H9 (cell line): ENCODE measurements around the gene IFNL2. TPM values are rescaled to one million over a fixed set of nuclear protein-coding genes. Genes with fewer than 3 reads are reported as not detected.

Experiments used
- DNase-seq: peaks from one replicate; pipeline ENCODE4 v3.0.0-alpha.2; 2017
- H2AFZ ChIP-seq: one replicate; pipeline ENCODE4 v1.6.1; 2013; ENCODE audit warnings: mild to moderate bottlenecking, low read length, control low read depth, moderate library complexity
- H2AK5ac ChIP-seq: 2 replicates; pipeline ENCODE4 v1.6.1; 2013; ENCODE audit warnings: low read length, control low read depth, mixed read lengths; ENCODE audit not compliant: insufficient read length
- H2BK120ac ChIP-seq: one replicate; pipeline ENCODE4 v1.6.1; 2013; ENCODE audit warnings: low read depth, mild to moderate bottlenecking, low read length, control low read depth, inconsistent platforms; ENCODE audit not compliant: poor library complexity, severe bottlenecking
- H2BK12ac ChIP-seq: 2 replicates; pipeline ENCODE4 v1.6.1; 2013; ENCODE audit warnings: low read length, control low read depth, mixed read lengths, low read depth; ENCODE audit not compliant: insufficient read length
- H2BK15ac ChIP-seq: 2 replicates; pipeline ENCODE4 v1.6.1; 2013; ENCODE audit warnings: low read depth, low read length, control low read depth
- H2BK20ac ChIP-seq: one replicate; pipeline ENCODE4 v1.6.1; 2013; ENCODE audit warnings: low read depth, mild to moderate bottlenecking, low read length, control low read depth, inconsistent platforms; ENCODE audit not compliant: poor library complexity, severe bottlenecking
- H2BK5ac ChIP-seq: 2 replicates; pipeline ENCODE4 v1.6.1; 2013; ENCODE audit warnings: low read length, control low read depth, mixed read lengths; ENCODE audit not compliant: insufficient read length
- H3K14ac ChIP-seq: 2 replicates; pipeline ENCODE4 v1.6.1; 2013; ENCODE audit warnings: low read length, control low read depth; ENCODE audit not compliant: insufficient read depth
- H3K18ac ChIP-seq: 2 replicates; pipeline ENCODE4 v1.6.1; 2013; ENCODE audit warnings: low read depth, mild to moderate bottlenecking, mixed read lengths, low read length, control low read depth; ENCODE audit not compliant: insufficient read length
- H3K23ac ChIP-seq: 2 replicates; pipeline ENCODE4 v1.6.1; 2013; ENCODE audit warnings: low read length, control low read depth, mixed read lengths, low read depth; ENCODE audit not compliant: insufficient read length
- H3K23me2 ChIP-seq: 2 replicates; pipeline ENCODE4 v1.6.1; 2013; ENCODE audit warnings: low read depth, mild to moderate bottlenecking, mixed read lengths, low read length, control low read depth; ENCODE audit not compliant: insufficient read length, poor library complexity, severe bottlenecking
- H3K27ac ChIP-seq: 2 replicates; pipeline ENCODE4 v1.5.1; 2013; ENCODE audit warnings: low read length, control low read depth, mixed read lengths, low read depth; ENCODE audit not compliant: insufficient read length
- H3K27me3 ChIP-seq: 2 replicates; pipeline ENCODE4 v1.6.1; 2013; ENCODE audit warnings: low read length, control low read depth, inconsistent platforms; ENCODE audit not compliant: insufficient read depth
- H3K4ac ChIP-seq: 2 replicates; pipeline ENCODE4 v1.6.1; 2013; ENCODE audit warnings: low read depth, mild to moderate bottlenecking, control low read depth, inconsistent platforms, low read length, moderate library complexity
- H3K4me1 ChIP-seq: 2 replicates; pipeline ENCODE4 v1.6.1; 2013; ENCODE audit warnings: low read length, control low read depth, inconsistent platforms; ENCODE audit not compliant: insufficient read depth
- H3K4me2 ChIP-seq: 2 replicates; pipeline ENCODE4 v1.6.1; 2013; ENCODE audit warnings: low read length, control low read depth, mixed read lengths; ENCODE audit not compliant: insufficient read length, insufficient read depth
- H3K56ac ChIP-seq: 2 replicates; pipeline ENCODE4 v1.6.1; 2013; ENCODE audit warnings: low read depth, mild to moderate bottlenecking, mixed read lengths, low read length, control low read depth; ENCODE audit not compliant: insufficient read length
- H3K79me1 ChIP-seq: 2 replicates; pipeline ENCODE4 v1.6.1; 2013; ENCODE audit warnings: low read depth, mild to moderate bottlenecking, moderate library complexity, low read length, control low read depth, inconsistent platforms; ENCODE audit not compliant: insufficient read depth, poor library complexity, severe bottlenecking
- H3K79me2 ChIP-seq: 2 replicates; pipeline ENCODE4 v1.6.1; 2013; ENCODE audit warnings: low read length, control low read depth, inconsistent platforms; ENCODE audit not compliant: insufficient read depth
- H3K9ac ChIP-seq: 2 replicates; pipeline ENCODE4 v1.6.1; 2013; ENCODE audit warnings: low read length, control low read depth, mixed read lengths; ENCODE audit not compliant: insufficient read length; ENCODE audit errors: extremely low read depth
- H3K9me3 ChIP-seq: one replicate; pipeline ENCODE4 v1.6.1; 2013; ENCODE audit warnings: low read depth, low read length, inconsistent platforms; ENCODE audit not compliant: control insufficient read depth
- H3T11ph ChIP-seq: one replicate; pipeline ENCODE4 v1.6.1; 2013; ENCODE audit warnings: mild to moderate bottlenecking, low read length, control low read depth, inconsistent platforms
- H4K20me1 ChIP-seq: one replicate; pipeline ENCODE4 v1.6.1; 2013; ENCODE audit not compliant: control insufficient read depth, insufficient read length, insufficient read depth
- H4K5ac ChIP-seq: 2 replicates; pipeline ENCODE4 v1.6.1; 2013; ENCODE audit warnings: low read depth, mild to moderate bottlenecking, mixed read lengths, low read length, control low read depth; ENCODE audit not compliant: insufficient read length
- H4K8ac ChIP-seq: replicated peaks from 2 replicates; pipeline ENCODE4 v1.6.1; 2013; ENCODE audit warnings: low read length, control low read depth, mixed read lengths, low read depth; ENCODE audit not compliant: insufficient read length
- H4K91ac ChIP-seq: 2 replicates; pipeline ENCODE4 v1.6.1; 2013; ENCODE audit warnings: low read depth, mild to moderate bottlenecking, moderate library complexity, mixed read lengths, low read length, control low read depth; ENCODE audit not compliant: insufficient read length
- H3K27ac Mint-ChIP-seq, 3 experiments: 2 replicates in 2 of 3; 3 replicates in 1 of 3; pipeline ENCODE4 v1.8.0; 2020 to 2021; ENCODE audit warnings: mixed read lengths in 3 of 3, mild to moderate bottlenecking in 1 of 3, moderate library complexity in 1 of 3
- H3K27me3 Mint-ChIP-seq: 2 replicates; pipeline ENCODE4 v1.8.0; 2021; ENCODE audit warnings: low read depth, mild to moderate bottlenecking, moderate library complexity, mixed read lengths
- H3K36me3 Mint-ChIP-seq, 3 experiments: 2 replicates in 2 of 3; 3 replicates in 1 of 3; pipeline ENCODE4 v1.8.0; 2020 to 2021; ENCODE audit warnings: low read depth in 3 of 3, mixed read lengths in 3 of 3; ENCODE audit not compliant: insufficient read depth in 1 of 3
- H3K4me1 Mint-ChIP-seq, 2 experiments: 2 replicates each; pipeline ENCODE4 v1.8.0; 2020; ENCODE audit warnings: mixed read lengths in 2 of 2
- H3K4me3 Mint-ChIP-seq, 2 experiments: 2 replicates in 1 of 2; 3 replicates in 1 of 2; pipeline ENCODE4 v1.8.0; 2020 to 2021; ENCODE audit warnings: mild to moderate bottlenecking in 2 of 2, mixed read lengths in 2 of 2, moderate library complexity in 1 of 2
- H3K9me3 Mint-ChIP-seq, 2 experiments: 2 replicates in 1 of 2; 3 replicates in 1 of 2; pipeline ENCODE4 v1.8.0; 2020; ENCODE audit warnings: mild to moderate bottlenecking in 2 of 2, mixed read lengths in 2 of 2, moderate library complexity in 1 of 2
- CTCF ChIP-seq: fragments of 200-600 bp; sonication (generic); conservative IDR thresholded peaks from 3 replicates; pipeline ENCODE4 v1.8.0; 2021; ENCODE audit warnings: antibody characterized with exemption, mild to moderate bottlenecking
- WGBS: extraction: QIAGEN DNeasy Blood & Tissue Kit; methylation state at CpG from one replicate; pipeline ENCODE4 v1.1.7; 2013; ENCODE audit warnings: missing lambda C conversion rate, low lambda C conversion rate, mixed read lengths; ENCODE audit not compliant: insufficient read length; ENCODE audit errors: extremely low coverage; 5-methylcytosine and 5-hydroxymethylcytosine counted together
- total RNA-seq: library from RNA; stranded (reverse); gene quantifications from 2 replicates; pipeline ENCODE4 v1.2.1, GENCODE V29; 2021

Gene IFNL2
- total RNA-seq, 1 experiment from 2014 or later: not detected

GRCh38 chr19:39275578-39275977, 7.4 kb downstream of the IFNL2 start:
- no peak overlapping the region for H2AK5ac ChIP-seq
- no CpG with 5 or more reads among the region's 5 CpGs for WGBS
- no peak overlapping the region for H3K4ac ChIP-seq
- H3K27me3 ChIP-seq: no peaks in the 10 kb centered on the region
- no peak overlapping the region for H2BK15ac ChIP-seq
- no peaks in the 10 kb centered on the region for H3K9me3 ChIP-seq
- no peaks in the 10 kb centered on the region for H3K23me2 ChIP-seq
- TF ChIP-seq CTCF: no peak
- H2BK12ac ChIP-seq: no peak overlapping the region
- no peak overlapping the region for H3K9ac ChIP-seq
- no peak overlapping the region for H2AFZ ChIP-seq
- Mint-ChIP-seq H3K27me3 (peaks cover 65% of the 10 kb centered on the region), H3K27ac (no peak overlapping the region), H3K4me1 (peaks cover 0 to 4% of the 10 kb centered on the region in 2 experiments; a peak in 2 of 4 replicates), H3K9me3 (no peaks in the 10 kb centered on the region), H3K36me3 (no peaks in the 10 kb centered on the region), H3K4me3 (no peak overlapping the region)
- H2BK5ac ChIP-seq: no peak overlapping the region
- no peaks in the 10 kb centered on the region for H3K4me1 ChIP-seq
- H3K79me2 ChIP-seq: no peaks in the 10 kb centered on the region
- no peak overlapping the region for H4K5ac ChIP-seq
- no peak overlapping the region for H4K91ac ChIP-seq
- H3K27ac ChIP-seq: no peak overlapping the region
- no peak overlapping the region for H3K18ac ChIP-seq
- no peak overlapping the region for H3K56ac ChIP-seq
- H4K8ac ChIP-seq: no peak overlapping the region
- no peak overlapping the region for H2BK20ac ChIP-seq
- no peak overlapping the region for H2BK120ac ChIP-seq
- H3T11ph ChIP-seq: no peak overlapping the region
- no peak overlapping the region for H3K4me2 ChIP-seq
- no peak overlapping the region for H3K14ac ChIP-seq
- no peaks in the 10 kb centered on the region for H3K79me1 ChIP-seq
- no peaks in the 10 kb centered on the region for H4K20me1 ChIP-seq
- no peak for DNase-seq
- H3K23ac ChIP-seq: no peak overlapping the region
